CD4-positive, alpha-beta T cell treated with Interleukin-6 for 4 hours (primary cell): ENCODE data around the gene UNC13C.
A peak's percentile ranks its signal among the peaks of the same experiment; 100 is the strongest.
"Not testable (repeated sequence)": the region's sequence is repeated elsewhere in the genome, so short reads cannot be mapped to it uniquely, and the experiment has no call there.

Source experiments
- DNase-seq: peaks from one replicate; pipeline ENCODE4 v3.0.0-alpha.2; 2020; ENCODE audit warnings: mixed read lengths

UNC13C gene

GRCh38 chr15:53978253-53978906, at the start of gene UNC13C:
UNC13C (plus strand) TSS chr15:53978441; CDS start chr15:54012904, 34,463 bp downstream.
- DNase-seq, result no peak

GRCh38 chr15:53936137-53936536, 42.1 kb upstream of the UNC13C start:
- DNase-seq, result no peak

- not testable (repeated sequence) for DNase-seq
Observed at GRCh38 chr15:53937632-53938031, 40.6 kb upstream of the UNC13C start.

- DNase-seq, result no peak
Observed at GRCh38 chr15:53950572-53950971, 27.7 kb upstream of the UNC13C start.

- no peak for DNase-seq
Observed at GRCh38 chr15:53955396-53955795, 22.8 kb upstream of the UNC13C start.

- DNase-seq, result peak; percentile 3
Observed at GRCh38 chr15:53962646-53963561, 15.3 kb upstream of the UNC13C start.

- DNase-seq, result no peak
Observed at GRCh38 chr15:53963801-53964200, 14.4 kb upstream of the UNC13C start.

GRCh38 chr15:53974121-53974520, 4.1 kb upstream of the UNC13C start:
- no peak for DNase-seq

GRCh38 chr15:53974813-53975212, 3.4 kb upstream of the UNC13C start:
- DNase-seq, result no peak

- no peak for DNase-seq
Observed at GRCh38 chr15:53976844-53977392, 1.3 kb upstream of the UNC13C start.

GRCh38 chr15:53979051-53979788, 979 bp downstream of the UNC13C start:
- DNase-seq, result no peak

GRCh38 chr15:53980021-53980420, 1.8 kb downstream of the UNC13C start:
- no peak for DNase-seq

GRCh38 chr15:53982071-53982680, 3.9 kb downstream of the UNC13C start:
- no peak for DNase-seq

- no peak for DNase-seq
Observed at GRCh38 chr15:53982876-53983275, 4.6 kb downstream of the UNC13C start.

GRCh38 chr15:53984221-53984620, 6.0 kb downstream of the UNC13C start:
- DNase-seq, result no peak

- no peak for DNase-seq
Observed at GRCh38 chr15:53985562-53985961, 7.3 kb downstream of the UNC13C start.

- DNase-seq, result no peak
Observed at GRCh38 chr15:53987480-53987879, 9.2 kb downstream of the UNC13C start.

- no peak for DNase-seq
Observed at GRCh38 chr15:54007256-54007655, 29.0 kb downstream of the UNC13C start.

- DNase-seq, result no peak
Observed at GRCh38 chr15:54011656-54012055, 33.4 kb downstream of the UNC13C start.

- DNase-seq, result no peak
Observed at GRCh38 chr15:54014067-54014655, 35.9 kb downstream of the UNC13C start.

GRCh38 chr15:54017251-54017650, 39.0 kb downstream of the UNC13C start:
- DNase-seq, result no peak

- DNase-seq, result no peak
Observed at GRCh38 chr15:54017959-54018358, 39.7 kb downstream of the UNC13C start.
